DMS153 treated with DMSO at 0.1 percent for 48 hours (cell line): ENCODE results near the gene SOS2.

Experiments
- DNase-seq: peaks from one replicate; lab custom pipeline; 2025; ENCODE audit not compliant: unreplicated experiment; lab: John Stamatoyannopoulos, UW

The SOS2 gene

GRCh38 chr14:50231475-50232275 is at the start of gene SOS2:
Gene SOS2, minus strand, starts transcription at chr14:50231578. Its CDS starts 295 bp downstream, at chr14:50231283.
- peak; percentile 72 for DNase-seq

- DNase-seq = no peak
Measured at GRCh38 chr14:50272498-50272897, 41.1 kb upstream of the SOS2 start.

- DNase-seq = no peak
Measured at GRCh38 chr14:50270932-50271331, 39.6 kb upstream of the SOS2 start.

GRCh38 chr14:50265029-50265428 is 33.7 kb upstream of the SOS2 start:
- DNase-seq = no peak

GRCh38 chr14:50263321-50263720 is 31.9 kb upstream of the SOS2 start:
- DNase-seq = no peak

- no peak for DNase-seq
Measured at GRCh38 chr14:50262865-50263264, 31.5 kb upstream of the SOS2 start.

GRCh38 chr14:50260511-50260910 is 29.1 kb upstream of the SOS2 start:
- no peak for DNase-seq

- no peak for DNase-seq
Measured at GRCh38 chr14:50260072-50260471, 28.7 kb upstream of the SOS2 start.

- DNase-seq = no peak
Measured at GRCh38 chr14:50257732-50258131, 26.4 kb upstream of the SOS2 start.

- no peak for DNase-seq
Measured at GRCh38 chr14:50254248-50254647, 22.9 kb upstream of the SOS2 start.

- no peak for DNase-seq
Measured at GRCh38 chr14:50249136-50249775, 17.9 kb upstream of the SOS2 start.

- DNase-seq = no peak
Measured at GRCh38 chr14:50247245-50247644, 15.9 kb upstream of the SOS2 start.

- DNase-seq = no peak
Measured at GRCh38 chr14:50242566-50243310, 11.4 kb upstream of the SOS2 start.

GRCh38 chr14:50242096-50242495 is 10.7 kb upstream of the SOS2 start:
- DNase-seq = no peak

GRCh38 chr14:50237427-50237826 is 6.0 kb upstream of the SOS2 start:
- DNase-seq = no peak

GRCh38 chr14:50233951-50234250 is 2.5 kb upstream of the SOS2 start:
- no peak for DNase-seq

GRCh38 chr14:50233166-50233950 is 2.0 kb upstream of the SOS2 start:
- DNase-seq = no peak

GRCh38 chr14:50232276-50232642 is 881 bp upstream of the SOS2 start:
- DNase-seq = no peak

- DNase-seq = peak; percentile 24
Measured at GRCh38 chr14:50230701-50231474, 490 bp downstream of the SOS2 start.

- DNase-seq = no peak
Measured at GRCh38 chr14:50230401-50230700, 1.0 kb downstream of the SOS2 start.

- DNase-seq = no peak
Measured at GRCh38 chr14:50229681-50230080, 1.7 kb downstream of the SOS2 start.
